ENCODE results near the gene TSEN34.
"Not testable (repeated sequence)": the region's sequence is repeated elsewhere in the genome, so short reads cannot be mapped to it uniquely, and the experiment has no call there.

TSEN34 gene

DNA sequence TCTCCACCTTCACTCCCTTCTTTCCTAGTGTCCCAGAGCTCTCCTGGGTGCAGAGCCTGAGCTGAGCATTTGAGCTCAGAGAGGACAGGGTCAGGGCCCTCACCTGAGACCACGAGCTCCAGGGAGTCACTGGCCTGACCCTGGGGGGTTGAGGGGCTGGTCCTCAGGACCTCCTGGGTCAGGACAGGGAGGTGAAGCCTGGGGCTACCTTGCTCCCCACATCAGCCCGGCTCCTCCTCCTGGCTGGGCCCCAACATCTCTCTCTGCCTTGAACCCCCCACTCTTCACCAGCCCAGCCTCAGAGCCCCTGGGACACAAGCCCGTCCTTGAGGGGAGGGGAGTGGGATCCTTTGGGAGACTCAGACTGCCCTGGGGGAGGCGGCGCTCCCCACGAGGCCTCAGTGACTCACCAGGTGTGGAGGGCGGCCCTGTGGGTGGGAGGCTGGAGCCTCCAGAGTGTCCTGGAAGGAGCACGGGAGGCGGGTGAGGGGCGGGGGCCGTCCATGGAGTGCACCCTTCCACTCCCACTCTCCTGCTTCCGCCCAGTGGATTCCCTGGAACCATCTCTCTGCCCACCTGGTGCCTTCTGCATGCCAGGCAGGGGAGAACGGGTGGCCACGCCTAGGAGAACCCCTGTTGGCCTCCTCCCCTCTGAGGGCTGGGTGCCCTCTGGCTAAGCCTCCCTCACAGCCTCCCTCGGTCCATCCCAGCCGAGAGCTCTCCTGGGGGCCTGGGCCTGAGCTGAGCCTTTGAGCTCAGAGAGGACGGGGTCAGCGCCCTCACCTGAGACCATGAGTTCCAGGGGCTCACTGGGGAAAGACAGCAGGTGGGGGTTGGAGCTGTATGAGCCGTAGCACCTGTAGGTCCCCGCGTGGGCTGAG, 48.6 kb downstream of the TSEN34 start:
- H3K14ac ChIP-seq (ENCODE audit: low read length in 2 of 2); DNase-seq; H3K9me3 ChIP-seq (ENCODE audit: control insufficient read depth, low read length); H2BK120ac ChIP-seq (ENCODE audit: low read depth, low read length); H2AFZ ChIP-seq (ENCODE audit: low read depth, low read length); H2BK15ac ChIP-seq (ENCODE audit: low read depth, poor library complexity, severe bottlenecking); H3K9ac ChIP-seq (ENCODE audit: low read length); H3K36me3 ChIP-seq (ENCODE audit: control insufficient read depth in 1 of 2, insufficient read depth in 2 of 2, low read depth in 1 of 2, low read length in 2 of 2); H3K27ac ChIP-seq (ENCODE audit: low read length, poor library complexity, severe bottlenecking); H4K8ac ChIP-seq (ENCODE audit: low read length); H3K4me3 ChIP-seq (ENCODE audit: insufficient read depth in 1 of 2, low read depth in 1 of 2, low read length in 2 of 2); H3K4me1 ChIP-seq (ENCODE audit: control insufficient read depth, insufficient read depth, low read depth, low read length); H2BK12ac ChIP-seq (ENCODE audit: low read length in 2 of 2); H4K91ac ChIP-seq (ENCODE audit: low read length); H3K4ac ChIP-seq (ENCODE audit: low read depth in 1 of 2, low read length in 2 of 2); H3K79me1 ChIP-seq (replicated peaks; ENCODE audit: low read length, poor library complexity, severe bottlenecking); H3K4me2 ChIP-seq (ENCODE audit: low read length, poor library complexity, severe bottlenecking); H3K23ac ChIP-seq (ENCODE audit: low read length in 2 of 2); H2AK5ac ChIP-seq (ENCODE audit: low read length, severe bottlenecking): not testable (repeated sequence)
- Histone ChIP-seq H3K18ac (ENCODE audit: low read depth in 1 of 2, low read length in 2 of 2) (peak overlapping the region in 1 of 2 experiments; percentile 2), H2BK5ac (ENCODE audit: low read depth, low read length, poor library complexity, severe bottlenecking) (peak overlapping the region; percentile 19), H3K27me3 (ENCODE audit: control insufficient read depth in 1 of 2, insufficient read depth in 1 of 2, low read length in 2 of 2) (peaks cover 6 to 29% of the 10 kb centered on the region in 2 experiments)
- 73% methylated on average over 6 of the region's 21 CpGs for WGBS

DNA sequence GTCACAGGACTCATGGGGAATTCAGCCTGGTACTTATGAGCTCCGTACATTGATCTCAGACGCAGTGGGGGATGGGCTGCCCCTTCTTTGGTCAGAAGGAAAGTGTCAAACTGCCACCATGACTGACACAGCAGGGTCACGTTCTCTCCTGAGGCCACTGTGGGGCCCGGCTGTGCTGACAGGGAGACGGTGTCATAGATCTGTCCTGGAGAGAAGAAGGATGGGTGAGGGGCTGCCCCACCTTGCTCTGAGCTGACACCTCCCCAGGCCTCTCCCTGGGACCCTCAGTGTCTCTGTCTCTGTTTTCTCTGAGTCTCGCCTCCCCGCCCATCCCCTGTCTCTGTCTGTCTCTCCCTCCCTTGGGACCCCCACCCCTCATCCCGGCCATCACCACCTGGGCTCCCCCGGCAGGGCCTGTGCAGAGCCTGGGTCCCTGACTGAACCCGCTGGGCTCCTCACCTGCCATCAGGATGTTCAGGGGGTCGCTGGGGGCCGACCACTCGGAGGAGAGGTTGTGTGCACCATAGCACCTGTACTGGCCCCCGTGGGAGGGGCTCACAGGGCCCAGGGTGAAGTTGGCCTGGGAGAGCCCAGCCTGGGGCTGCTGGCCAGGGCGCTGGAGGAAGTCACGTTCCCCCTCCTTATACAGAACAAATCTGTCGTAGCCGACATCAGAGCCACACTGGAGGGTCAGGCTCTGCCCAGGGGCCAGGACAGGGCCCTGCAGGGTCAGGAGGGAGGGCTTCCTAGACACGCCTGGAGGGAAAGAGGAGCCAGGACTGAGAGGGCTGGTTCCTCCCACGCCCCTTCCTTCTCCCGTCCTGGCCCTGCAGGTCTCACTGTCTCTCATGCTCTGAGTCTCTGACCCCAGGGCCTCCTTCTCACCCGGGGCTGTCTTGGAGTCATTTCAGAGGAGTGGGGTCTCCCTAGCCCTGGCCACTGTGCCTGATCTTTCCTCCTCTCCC, 49.5 kb downstream of the TSEN34 start:
- H3K79me1 ChIP-seq (replicated peaks; ENCODE audit: low read length, poor library complexity, severe bottlenecking); H3K9me3 ChIP-seq (ENCODE audit: control insufficient read depth, low read length); H3K23ac ChIP-seq (ENCODE audit: low read length in 2 of 2); H3K18ac ChIP-seq (ENCODE audit: low read depth in 1 of 2, low read length in 2 of 2); H4K8ac ChIP-seq (ENCODE audit: low read length); H2BK12ac ChIP-seq (ENCODE audit: low read length in 2 of 2); H3K4me3 ChIP-seq (ENCODE audit: insufficient read depth in 1 of 2, low read depth in 1 of 2, low read length in 2 of 2); H3K9ac ChIP-seq (ENCODE audit: low read length); H3K14ac ChIP-seq (ENCODE audit: low read length in 2 of 2); H3K4ac ChIP-seq (ENCODE audit: low read depth in 1 of 2, low read length in 2 of 2); H2AFZ ChIP-seq (ENCODE audit: low read depth, low read length); H2BK5ac ChIP-seq (ENCODE audit: low read depth, low read length, poor library complexity, severe bottlenecking); H2BK120ac ChIP-seq (ENCODE audit: low read depth, low read length); H3K4me2 ChIP-seq (ENCODE audit: low read length, poor library complexity, severe bottlenecking); H3K27ac ChIP-seq (ENCODE audit: low read length, poor library complexity, severe bottlenecking); H2BK15ac ChIP-seq (ENCODE audit: low read depth, poor library complexity, severe bottlenecking); H3K4me1 ChIP-seq (ENCODE audit: control insufficient read depth, insufficient read depth, low read depth, low read length); H4K91ac ChIP-seq (ENCODE audit: low read length); H3K36me3 ChIP-seq (ENCODE audit: control insufficient read depth in 1 of 2, insufficient read depth in 2 of 2, low read depth in 1 of 2, low read length in 2 of 2); DNase-seq; H2AK5ac ChIP-seq (ENCODE audit: low read length, severe bottlenecking): not testable (repeated sequence)
- WGBS: 82% methylated on average over 8 of the region's 22 CpGs
- H3K27me3 ChIP-seq (ENCODE audit: control insufficient read depth in 1 of 2, insufficient read depth in 1 of 2, low read length in 2 of 2): peaks cover 6 to 28% of the 10 kb centered on the region in 2 experiments

DNA sequence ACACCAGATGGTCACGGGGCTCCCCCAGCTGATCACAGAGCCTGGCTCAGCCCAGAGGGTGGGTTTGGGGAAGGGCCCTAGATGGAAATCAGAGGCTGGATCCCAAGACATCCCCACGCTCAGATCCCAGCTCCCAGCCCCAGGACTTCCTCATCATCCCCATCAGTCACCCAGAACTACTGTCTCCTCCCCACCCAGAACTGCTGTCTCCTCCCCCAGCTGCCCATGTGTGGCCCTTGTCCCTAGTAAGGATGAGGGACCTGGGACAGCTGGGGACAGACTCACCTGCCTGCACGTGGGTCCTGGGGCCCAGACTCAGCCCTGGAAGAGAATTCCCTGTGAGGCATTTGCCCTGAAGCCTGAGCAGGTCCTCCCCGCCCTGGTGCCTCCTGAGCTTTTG, 51.1 kb downstream of the TSEN34 start:
- DNase-seq; H2AK5ac ChIP-seq (ENCODE audit: low read length, severe bottlenecking); H2BK15ac ChIP-seq (ENCODE audit: low read depth, poor library complexity, severe bottlenecking); H2BK5ac ChIP-seq (ENCODE audit: low read depth, low read length, poor library complexity, severe bottlenecking); H3K36me3 ChIP-seq (ENCODE audit: control insufficient read depth in 1 of 2, insufficient read depth in 2 of 2, low read depth in 1 of 2, low read length in 2 of 2); H2BK120ac ChIP-seq (ENCODE audit: low read depth, low read length); H3K27ac ChIP-seq (ENCODE audit: low read length, poor library complexity, severe bottlenecking); H3K9ac ChIP-seq (ENCODE audit: low read length); H3K79me1 ChIP-seq (replicated peaks; ENCODE audit: low read length, poor library complexity, severe bottlenecking); H2BK12ac ChIP-seq (ENCODE audit: low read length in 2 of 2); H2AFZ ChIP-seq (ENCODE audit: low read depth, low read length); H3K4me3 ChIP-seq (ENCODE audit: insufficient read depth in 1 of 2, low read depth in 1 of 2, low read length in 2 of 2); H3K23ac ChIP-seq (ENCODE audit: low read length in 2 of 2); H3K4me1 ChIP-seq (ENCODE audit: control insufficient read depth, insufficient read depth, low read depth, low read length); H4K91ac ChIP-seq (ENCODE audit: low read length); H3K4ac ChIP-seq (ENCODE audit: low read depth in 1 of 2, low read length in 2 of 2); H3K14ac ChIP-seq (ENCODE audit: low read length in 2 of 2); H3K9me3 ChIP-seq (ENCODE audit: control insufficient read depth, low read length); H3K4me2 ChIP-seq (ENCODE audit: low read length, poor library complexity, severe bottlenecking); H4K8ac ChIP-seq (ENCODE audit: low read length); H3K18ac ChIP-seq (ENCODE audit: low read depth in 1 of 2, low read length in 2 of 2): not testable (repeated sequence)
- H3K27me3 ChIP-seq (ENCODE audit: control insufficient read depth in 1 of 2, insufficient read depth in 1 of 2, low read length in 2 of 2): peaks cover 6 to 16% of the 10 kb centered on the region in 2 experiments
- WGBS: 100% methylated on average over 1 of the region's 4 CpGs

DNA sequence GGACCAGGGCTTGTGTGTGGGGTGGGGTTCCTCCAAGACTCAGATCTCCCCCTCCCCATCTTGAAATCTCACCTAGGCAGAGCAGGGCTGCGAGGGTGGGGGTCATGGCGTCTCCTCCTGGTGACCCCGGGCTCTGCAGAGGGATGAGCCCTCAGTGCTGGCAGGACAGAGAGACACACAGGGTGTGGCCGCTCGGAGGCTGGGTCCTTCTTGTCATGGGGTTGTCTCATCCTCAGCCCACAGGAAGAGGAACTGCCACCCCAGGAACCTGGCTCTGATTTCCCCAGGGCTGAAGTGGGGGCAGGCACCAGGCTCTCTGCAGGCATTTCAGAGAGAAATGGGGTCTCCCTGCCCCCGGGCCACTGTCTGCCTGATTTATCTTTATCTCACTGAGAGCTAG, 51.5 kb downstream of the TSEN34 start, which contains the start of gene LILRA6:
TSS of gene LILRA6 (minus strand) at position 145 of the 400 bp plus-strand sequence.
- not testable (repeated sequence) for H2BK15ac ChIP-seq (ENCODE audit: low read depth, poor library complexity, severe bottlenecking); H3K27ac ChIP-seq (ENCODE audit: low read length, poor library complexity, severe bottlenecking); H4K8ac ChIP-seq (ENCODE audit: low read length); H3K4me3 ChIP-seq (ENCODE audit: insufficient read depth in 1 of 2, low read depth in 1 of 2, low read length in 2 of 2); H3K9me3 ChIP-seq (ENCODE audit: control insufficient read depth, low read length); H3K9ac ChIP-seq (ENCODE audit: low read length); H2BK5ac ChIP-seq (ENCODE audit: low read depth, low read length, poor library complexity, severe bottlenecking); H3K4me1 ChIP-seq (ENCODE audit: control insufficient read depth, insufficient read depth, low read depth, low read length); H4K91ac ChIP-seq (ENCODE audit: low read length); DNase-seq; H2AK5ac ChIP-seq (ENCODE audit: low read length, severe bottlenecking); H3K14ac ChIP-seq (ENCODE audit: low read length in 2 of 2); H2BK12ac ChIP-seq (ENCODE audit: low read length in 2 of 2); H2AFZ ChIP-seq (ENCODE audit: low read depth, low read length); H3K18ac ChIP-seq (ENCODE audit: low read depth in 1 of 2, low read length in 2 of 2); H3K4me2 ChIP-seq (ENCODE audit: low read length, poor library complexity, severe bottlenecking); H3K36me3 ChIP-seq (ENCODE audit: control insufficient read depth in 1 of 2, insufficient read depth in 2 of 2, low read depth in 1 of 2, low read length in 2 of 2); H3K79me1 ChIP-seq (replicated peaks; ENCODE audit: low read length, poor library complexity, severe bottlenecking); H3K23ac ChIP-seq (ENCODE audit: low read length in 2 of 2); H3K4ac ChIP-seq (ENCODE audit: low read depth in 1 of 2, low read length in 2 of 2); H2BK120ac ChIP-seq (ENCODE audit: low read depth, low read length)
- H3K27me3 ChIP-seq (ENCODE audit: control insufficient read depth in 1 of 2, insufficient read depth in 1 of 2, low read length in 2 of 2): peaks cover 6 to 13% of the 10 kb centered on the region in 2 experiments
- 95% methylated on average over 3 of the region's 6 CpGs for WGBS

Measured in mesenchymal stem cell (in vitro differentiated cells and primary cell).